ENCODE data around the gene B4GALT2. TPM values are rescaled to one million over a fixed set of nuclear protein-coding genes. Genes with fewer than 3 reads are reported as not detected.
A peak's percentile ranks its signal among the peaks of the same experiment; 100 is the strongest.

Gene B4GALT2
- total RNA-seq, 1 experiment from 2014 or later, result 66.2 TPM

DNA sequence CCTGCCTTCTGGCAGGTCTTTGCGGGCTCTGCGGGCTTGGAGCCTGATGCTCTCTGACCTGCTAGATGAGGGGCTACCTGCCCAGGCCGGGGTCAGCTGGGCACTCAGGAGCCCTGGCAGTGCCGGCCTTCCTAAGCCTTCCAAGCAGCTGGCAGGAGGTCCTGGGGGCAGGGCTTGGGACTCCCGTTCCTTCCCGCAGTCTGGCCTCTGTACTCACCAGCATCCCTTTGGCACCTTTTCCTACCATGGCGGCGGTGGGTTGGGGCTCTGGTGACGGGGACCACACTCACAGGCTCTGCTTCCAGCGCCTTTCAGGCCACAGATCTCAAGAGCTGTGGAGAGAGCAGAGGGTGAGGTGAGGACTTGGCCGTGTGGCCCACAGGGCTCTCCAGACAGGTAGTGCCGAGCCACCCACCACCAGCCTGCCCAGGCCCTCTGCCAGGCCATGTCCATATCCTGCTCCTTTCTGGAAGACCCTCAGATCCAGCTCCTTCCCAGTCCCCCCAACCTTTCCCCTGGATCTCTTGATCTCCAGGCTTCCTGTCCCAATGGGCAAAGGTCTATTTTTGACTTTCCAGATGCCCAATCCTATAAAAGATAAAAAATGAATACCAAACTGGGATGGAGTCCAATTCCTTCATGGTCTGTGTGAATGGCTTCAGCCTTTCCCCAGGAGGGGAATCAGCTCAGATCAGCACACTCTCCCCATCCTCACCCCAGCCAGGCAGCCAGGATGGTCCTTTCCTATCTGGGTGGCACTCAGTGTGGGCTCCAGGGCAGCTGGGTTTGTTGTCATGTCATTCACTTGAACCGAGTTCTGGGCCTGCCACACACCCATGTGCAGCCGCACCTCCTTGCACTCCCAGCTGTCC, 45.3 kb downstream of the B4GALT2 start:
- ChIA-PET POLR2A (ENCODE audit: unreplicated experiment) (interaction anchor here (0.5 kb wide), 1 partner anchor 34 kb away, joined by 3 read pairs; no protein-coding TSS in a partner anchor), CTCF (interaction anchor here (0.5 kb wide), 1 partner anchor 708 kb away, joined by 4 read pairs; no protein-coding TSS in a partner anchor)
- peak overlapping the region; percentile 99 for H3K4me2 ChIP-seq

DNA sequence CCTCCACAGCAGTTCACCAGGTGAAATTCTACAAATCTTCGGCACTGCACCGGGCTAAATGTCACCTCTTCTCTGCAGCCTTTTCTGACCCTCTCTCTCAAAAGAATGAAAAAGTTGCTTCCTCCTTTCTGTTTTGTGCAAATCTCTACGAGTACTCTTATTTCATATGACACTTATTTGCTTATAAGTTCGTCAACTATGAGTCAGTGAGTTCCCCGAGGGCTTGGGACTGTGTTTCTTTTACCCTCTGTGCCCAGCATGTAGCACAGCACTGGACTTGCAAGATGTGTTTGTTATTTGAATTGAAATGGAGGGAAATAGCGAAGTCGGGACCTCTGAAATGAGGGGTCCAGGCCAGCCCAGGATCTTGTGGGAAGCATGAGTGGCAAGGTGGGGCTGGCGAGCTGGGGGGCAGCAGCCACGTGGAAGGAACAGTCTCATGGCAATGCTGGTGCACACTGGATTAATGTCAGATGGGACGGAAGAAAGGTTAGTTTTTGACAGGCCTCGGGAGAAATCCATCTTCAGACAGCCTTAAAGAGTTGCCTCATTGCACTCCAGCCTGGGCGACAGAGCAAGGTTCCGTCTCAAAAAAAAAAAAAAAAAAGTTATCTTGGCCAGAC, 46.0 kb downstream of the B4GALT2 start:
- TF ChIP-seq EZH2 (IDR thresholded peaks at IDR 0.05; ENCODE audit: low read depth), result no peak
- TF ChIP-seq, protein P1, sequence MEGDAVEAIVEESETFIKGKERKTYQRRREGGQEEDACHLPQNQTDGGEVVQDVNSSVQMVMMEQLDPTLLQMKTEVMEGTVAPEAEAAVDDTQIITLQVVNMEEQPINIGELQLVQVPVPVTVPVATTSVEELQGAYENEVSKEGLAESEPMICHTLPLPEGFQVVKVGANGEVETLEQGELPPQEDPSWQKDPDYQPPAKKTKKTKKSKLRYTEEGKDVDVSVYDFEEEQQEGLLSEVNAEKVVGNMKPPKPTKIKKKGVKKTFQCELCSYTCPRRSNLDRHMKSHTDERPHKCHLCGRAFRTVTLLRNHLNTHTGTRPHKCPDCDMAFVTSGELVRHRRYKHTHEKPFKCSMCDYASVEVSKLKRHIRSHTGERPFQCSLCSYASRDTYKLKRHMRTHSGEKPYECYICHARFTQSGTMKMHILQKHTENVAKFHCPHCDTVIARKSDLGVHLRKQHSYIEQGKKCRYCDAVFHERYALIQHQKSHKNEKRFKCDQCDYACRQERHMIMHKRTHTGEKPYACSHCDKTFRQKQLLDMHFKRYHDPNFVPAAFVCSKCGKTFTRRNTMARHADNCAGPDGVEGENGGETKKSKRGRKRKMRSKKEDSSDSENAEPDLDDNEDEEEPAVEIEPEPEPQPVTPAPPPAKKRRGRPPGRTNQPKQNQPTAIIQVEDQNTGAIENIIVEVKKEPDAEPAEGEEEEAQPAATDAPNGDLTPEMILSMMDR (conservative IDR thresholded peaks at IDR 0.05), result no peak
- H3K27me3 ChIP-seq (ENCODE audit: insufficient read depth, low read depth), result no peaks in the 10 kb centered on the region
- H3K79me2 ChIP-seq (ENCODE audit: low read depth), result peaks cover 45% of the 10 kb centered on the region
- no peaks in the 10 kb centered on the region for H3K9me3 ChIP-seq (ENCODE audit: insufficient read depth, low read depth)
- peaks cover 54% of the 10 kb centered on the region for H3K36me3 ChIP-seq (ENCODE audit: low read depth)
- ChIA-PET CTCF (interaction anchor here (0.6 to 0.7 kb wide), 2 partner anchors 22 to 44 kb away, joined by 4 to 6 read pairs; no protein-coding TSS in a partner anchor), POLR2A (ENCODE audit: unreplicated experiment) (interaction anchor here (0.5 to 0.6 kb wide), 2 partner anchors 35 to 375 kb away, joined by 3 to 13 read pairs; no protein-coding TSS in a partner anchor)
- H3F3A ChIP-seq (ENCODE audit: insufficient read depth, low read depth), result peaks cover 64% of the 10 kb centered on the region
- peaks cover 26% of the 10 kb centered on the region for H4K20me1 ChIP-seq (ENCODE audit: insufficient read depth)
- DNase-seq, result peak; percentile 49 to 91
- intact Hi-C loops (cut with micrococcal nuclease; ENCODE audit: unreplicated experiment), result no loop called here
- peak overlapping the region; percentile 30; the same call in 1 of the 2 replicates for H3K4me3 ChIP-seq
- peak overlapping the region; percentile 99 for H3K4me2 ChIP-seq
- peaks cover 62% of the 10 kb centered on the region for H3K4me1 ChIP-seq (replicated peaks; ENCODE audit: insufficient read depth)
- H3K27ac ChIP-seq, result peak overlapping the region; percentile 91
- no peaks in the 10 kb centered on the region for H3K9me2 ChIP-seq (ENCODE audit: insufficient read depth)
- H2AFZ ChIP-seq, result no peak overlapping the region
- no TSS peak for BruUV-seq (replicated peaks)

More for the DNA sequence above, 45.3 kb downstream of the B4GALT2 start:
- Histone ChIP-seq H4K20me1 (ENCODE audit: insufficient read depth) (peaks cover 28% of the 10 kb centered on the region), H3K9me2 (ENCODE audit: insufficient read depth) (no peaks in the 10 kb centered on the region), H3K4me1 (replicated peaks; ENCODE audit: insufficient read depth) (peaks cover 58% of the 10 kb centered on the region), H3K9me3 (ENCODE audit: insufficient read depth, low read depth) (no peaks in the 10 kb centered on the region), H2AFZ (no peak overlapping the region), H3K4me3 (peak overlapping the region; percentile 30; the same call in 1 of the 2 replicates), H3K79me2 (ENCODE audit: low read depth) (peaks cover 40% of the 10 kb centered on the region), H3K27ac (peak overlapping the region; percentile 91), H3F3A (ENCODE audit: insufficient read depth, low read depth) (peaks cover 57% of the 10 kb centered on the region), H3K36me3 (ENCODE audit: low read depth) (peaks cover 54% of the 10 kb centered on the region), H3K27me3 (ENCODE audit: insufficient read depth, low read depth) (no peaks in the 10 kb centered on the region)
- TF ChIP-seq EZH2 (IDR thresholded peaks at IDR 0.05; ENCODE audit: low read depth), result no peak
- TF ChIP-seq, protein P1 (conservative IDR thresholded peaks at IDR 0.05), result no peak
- BruUV-seq (replicated peaks), result no TSS peak
- no peak for DNase-seq
- intact Hi-C loops (cut with micrococcal nuclease; ENCODE audit: unreplicated experiment), result no loop called here

- Histone ChIP-seq H4K20me1 (ENCODE audit: insufficient read depth) (peaks cover 20% of the 10 kb centered on the region), H3K4me2 (peak overlapping the region; percentile 99), H3K9me2 (ENCODE audit: insufficient read depth) (no peaks in the 10 kb centered on the region), H3K4me3 (peak overlapping the region; percentile 16; the same call in 1 of the 2 replicates), H3K9me3 (ENCODE audit: insufficient read depth, low read depth) (no peaks in the 10 kb centered on the region), H2AFZ (no peak overlapping the region), H3K27me3 (ENCODE audit: insufficient read depth, low read depth) (no peaks in the 10 kb centered on the region), H3K79me2 (ENCODE audit: low read depth) (peaks cover 45% of the 10 kb centered on the region), H3F3A (ENCODE audit: insufficient read depth, low read depth) (peaks cover 67% of the 10 kb centered on the region), H3K4me1 (replicated peaks; ENCODE audit: insufficient read depth) (peaks cover 62% of the 10 kb centered on the region), H3K36me3 (ENCODE audit: low read depth) (peaks cover 46% of the 10 kb centered on the region), H3K27ac (peak overlapping the region; percentile 91)
- DNase-seq, result peak; percentile 82 to 97
- ChIA-PET POLR2A (ENCODE audit: unreplicated experiment) (interaction anchor here (0.6 kb wide), 1 partner anchor 376 kb away, joined by 13 read pairs; no protein-coding TSS in a partner anchor), CTCF (interaction anchor here (0.6 to 0.7 kb wide), 2 partner anchors 22 to 45 kb away, joined by 4 to 6 read pairs; no protein-coding TSS in a partner anchor)
- TF ChIP-seq, protein P1 (conservative IDR thresholded peaks at IDR 0.05), result no peak
- no peak for TF ChIP-seq EZH2 (IDR thresholded peaks at IDR 0.05; ENCODE audit: low read depth)
- no TSS peak for BruUV-seq (replicated peaks)
- intact Hi-C loops (cut with micrococcal nuclease; ENCODE audit: unreplicated experiment), result no loop called here
Measured at GRCh38 chr1:44025816-44026215, 46.8 kb downstream of the B4GALT2 start.
